Measurements from ENCODE around the gene PDGFD. TPM values are rescaled to one million over a fixed set of nuclear protein-coding genes. Genes with fewer than 3 reads are reported as not detected.

The PDGFD gene
- total RNA-seq, 1 experiment from 2014 or later: 1.7 TPM

GRCh38 chr11:103923451-103923931, 240.5 kb downstream of the PDGFD start:
- no peaks in the 10 kb centered on the region for H3K9me3 ChIP-seq (ENCODE audit: control insufficient read depth, low read depth, low read length)
- no peak overlapping the region for H2BK12ac ChIP-seq (ENCODE audit: insufficient read length, low read depth, low read length)
- no peaks in the 10 kb centered on the region for H3K36me3 Mint-ChIP-seq (ENCODE audit: insufficient read depth in 1 of 3, low read depth in 3 of 3)
- no peaks in the 10 kb centered on the region for H3K23me2 ChIP-seq (ENCODE audit: insufficient read length, low read depth, low read length, poor library complexity, severe bottlenecking)
- no peak overlapping the region for H2BK5ac ChIP-seq (ENCODE audit: insufficient read length, low read length)
- H3K27ac Mint-ChIP-seq: peak overlapping the region in 1 of 3 experiments; percentile 8; a peak in 1 of 7 replicates
- H3K27me3 Mint-ChIP-seq (ENCODE audit: low read depth): no peaks in the 10 kb centered on the region
- no peak overlapping the region for H3K23ac ChIP-seq (ENCODE audit: insufficient read length, low read depth, low read length)
- H3K4me3 Mint-ChIP-seq: no peak overlapping the region
- H3K14ac ChIP-seq (ENCODE audit: insufficient read depth, low read length): no peak overlapping the region
- no peaks in the 10 kb centered on the region for H3K79me2 ChIP-seq (ENCODE audit: insufficient read depth, low read length)
- H2BK20ac ChIP-seq (ENCODE audit: low read depth, low read length, poor library complexity, severe bottlenecking): no peak overlapping the region
- H3K18ac ChIP-seq (ENCODE audit: insufficient read length, low read depth, low read length): no peak overlapping the region
- peaks cover 2 to 9% of the 10 kb centered on the region in 2 experiments; a peak in 2 of 4 replicates for H3K4me1 Mint-ChIP-seq
- no peaks in the 10 kb centered on the region for H4K20me1 ChIP-seq (ENCODE audit: control insufficient read depth, insufficient read depth, insufficient read length)
- no peak overlapping the region for H4K91ac ChIP-seq (ENCODE audit: insufficient read length, low read depth, low read length)
- H3K9ac ChIP-seq (ENCODE audit: extremely low read depth, insufficient read length, low read length): no peak overlapping the region
- H3K9me3 Mint-ChIP-seq: no peaks in the 10 kb centered on the region
- H3K56ac ChIP-seq (ENCODE audit: insufficient read length, low read depth, low read length): no peak overlapping the region
- H3K79me1 ChIP-seq (ENCODE audit: insufficient read depth, low read depth, low read length, poor library complexity, severe bottlenecking): no peaks in the 10 kb centered on the region
- no peak overlapping the region for H3K4ac ChIP-seq (ENCODE audit: low read depth, low read length)
- no peak overlapping the region for H2AK5ac ChIP-seq (ENCODE audit: insufficient read length, low read length)
- H4K5ac ChIP-seq (ENCODE audit: insufficient read length, low read depth, low read length): no peak overlapping the region
- H2BK120ac ChIP-seq (ENCODE audit: low read depth, low read length, poor library complexity, severe bottlenecking): no peak overlapping the region
- H3K4me1 ChIP-seq (ENCODE audit: insufficient read depth, low read length): 0 out of 2 replicates have a peak, but pooled peaks cover 4% of the 10 kb centered on the region
- DNase-seq: no peak
- H3K27ac ChIP-seq (ENCODE audit: insufficient read length, low read depth, low read length): no peak overlapping the region
- H3K27me3 ChIP-seq (ENCODE audit: insufficient read depth, low read length): no peaks in the 10 kb centered on the region
- H2BK15ac ChIP-seq (ENCODE audit: low read depth, low read length): no peak overlapping the region
- H3T11ph ChIP-seq (ENCODE audit: low read length): no peak overlapping the region
- H2AFZ ChIP-seq (ENCODE audit: low read length): no peak overlapping the region
- no peak overlapping the region for H3K4me2 ChIP-seq (ENCODE audit: insufficient read depth, insufficient read length, low read length)
- no peak overlapping the region for H4K8ac ChIP-seq (replicated peaks; ENCODE audit: insufficient read length, low read depth, low read length)
- no peak for TF ChIP-seq CTCF (conservative IDR thresholded peaks at IDR 0.05)
